ENCODE results near the gene CLBA1.
A peak's percentile ranks its signal among the peaks of the same experiment; 100 is the strongest.

The CLBA1 gene

GRCh38 chr14:104984056-104984894 is 1.3 kb upstream of the CLBA1 start:
- no peak overlapping the region for H2BK120ac ChIP-seq (ENCODE audit: low read depth, low read length)
- H3K4ac ChIP-seq (ENCODE audit: low read depth, low read length): no peak overlapping the region
- no peak overlapping the region for H3K9ac ChIP-seq (ENCODE audit: low read length)
- H3K18ac ChIP-seq (ENCODE audit: low read length): no peak overlapping the region
- no peaks in the 10 kb centered on the region for H3K27me3 ChIP-seq (ENCODE audit: insufficient read depth, low read length, poor library complexity)
- H3K36me3 ChIP-seq (ENCODE audit: control insufficient read depth, insufficient read depth, low read length): no peaks in the 10 kb centered on the region
- H3K27ac ChIP-seq (ENCODE audit: low read depth, low read length): no peak overlapping the region
- no peaks in the 10 kb centered on the region for H3K4me1 ChIP-seq (ENCODE audit: control insufficient read depth, low read depth, low read length)
- H2BK5ac ChIP-seq (ENCODE audit: low read length): no peak overlapping the region
- WGBS (ENCODE audit: extremely low coverage, insufficient coverage, low lambda C conversion rate): no CpG with 5 or more reads among the region's 15 CpGs
- no peak for DNase-seq
- no peak overlapping the region for H3K4me3 ChIP-seq (ENCODE audit: low read length)
- H2BK15ac ChIP-seq (replicated peaks; ENCODE audit: low read depth): no peak overlapping the region
- H3K23ac ChIP-seq (ENCODE audit: low read length): no peak overlapping the region
- peak overlapping the region; percentile 10 for H3K56ac ChIP-seq (ENCODE audit: low read length)
- H3K79me2 ChIP-seq (ENCODE audit: control insufficient read depth, insufficient read depth, low read length): no peaks in the 10 kb centered on the region
- H3K4me2 ChIP-seq (ENCODE audit: low read length): no peak overlapping the region
- H4K5ac ChIP-seq (ENCODE audit: low read length): no peak overlapping the region
- H3K79me1 ChIP-seq (ENCODE audit: low read length): no peaks in the 10 kb centered on the region
- no peak overlapping the region for H4K8ac ChIP-seq (ENCODE audit: low read depth, low read length)
- H2AK5ac ChIP-seq (ENCODE audit: low read length): no peak overlapping the region

- Histone ChIP-seq H4K8ac (ENCODE audit: low read depth, low read length) (no peak overlapping the region), H4K5ac (ENCODE audit: low read length) (no peak overlapping the region), H3K18ac (ENCODE audit: low read length) (no peak overlapping the region), H2AK5ac (ENCODE audit: low read length) (no peak overlapping the region), H3K4me2 (ENCODE audit: low read length) (no peak overlapping the region), H3K56ac (ENCODE audit: low read length) (no peak overlapping the region), H3K9ac (ENCODE audit: low read length) (no peak overlapping the region), H3K23ac (ENCODE audit: low read length) (peak overlapping the region; percentile 74), H2BK15ac (replicated peaks; ENCODE audit: low read depth) (no peak overlapping the region), H3K4me3 (ENCODE audit: low read length) (no peak overlapping the region), H3K27me3 (ENCODE audit: insufficient read depth, low read length, poor library complexity) (no peaks in the 10 kb centered on the region), H2BK120ac (ENCODE audit: low read depth, low read length) (no peak overlapping the region), H3K4me1 (ENCODE audit: control insufficient read depth, low read depth, low read length) (no peaks in the 10 kb centered on the region), H3K79me2 (ENCODE audit: control insufficient read depth, insufficient read depth, low read length) (no peaks in the 10 kb centered on the region), H3K79me1 (ENCODE audit: low read length) (no peaks in the 10 kb centered on the region), H2BK5ac (ENCODE audit: low read length) (no peak overlapping the region), H3K27ac (ENCODE audit: low read depth, low read length) (no peak overlapping the region), H3K36me3 (ENCODE audit: control insufficient read depth, insufficient read depth, low read length) (no peaks in the 10 kb centered on the region), H3K4ac (ENCODE audit: low read depth, low read length) (no peak overlapping the region)
- WGBS (ENCODE audit: extremely low coverage, insufficient coverage, low lambda C conversion rate): no CpG with 5 or more reads among the region's 19 CpGs
- DNase-seq: no peak
These were observed 1.0 kb downstream of the CLBA1 start for GRCh38 chr14:104986487-104987164.

GRCh38 chr14:104989236-104989950 is 3.8 kb downstream of the CLBA1 start:
- H2BK5ac ChIP-seq (ENCODE audit: low read length): no peak overlapping the region
- no peak overlapping the region for H4K5ac ChIP-seq (ENCODE audit: low read length)
- H4K8ac ChIP-seq (ENCODE audit: low read depth, low read length): no peak overlapping the region
- H3K4me3 ChIP-seq (ENCODE audit: low read length): no peak overlapping the region
- H3K79me2 ChIP-seq (ENCODE audit: control insufficient read depth, insufficient read depth, low read length): no peaks in the 10 kb centered on the region
- H3K56ac ChIP-seq (ENCODE audit: low read length): no peak overlapping the region
- H3K4me1 ChIP-seq (ENCODE audit: control insufficient read depth, low read depth, low read length): no peaks in the 10 kb centered on the region
- H3K18ac ChIP-seq (ENCODE audit: low read length): no peak overlapping the region
- no peak overlapping the region for H2BK15ac ChIP-seq (replicated peaks; ENCODE audit: low read depth)
- no peak overlapping the region for H3K4me2 ChIP-seq (ENCODE audit: low read length)
- H3K27ac ChIP-seq (ENCODE audit: low read depth, low read length): no peak overlapping the region
- H3K23ac ChIP-seq (ENCODE audit: low read length): no peak overlapping the region
- no peak overlapping the region for H2BK120ac ChIP-seq (ENCODE audit: low read depth, low read length)
- WGBS (ENCODE audit: extremely low coverage, insufficient coverage, low lambda C conversion rate): no CpG with 5 or more reads among the region's 16 CpGs
- DNase-seq: no peak
- no peaks in the 10 kb centered on the region for H3K27me3 ChIP-seq (ENCODE audit: insufficient read depth, low read length, poor library complexity)
- H3K79me1 ChIP-seq (ENCODE audit: low read length): no peaks in the 10 kb centered on the region
- H3K9ac ChIP-seq (ENCODE audit: low read length): no peak overlapping the region
- H2AK5ac ChIP-seq (ENCODE audit: low read length): no peak overlapping the region
- no peak overlapping the region for H3K4ac ChIP-seq (ENCODE audit: low read depth, low read length)
- no peaks in the 10 kb centered on the region for H3K36me3 ChIP-seq (ENCODE audit: control insufficient read depth, insufficient read depth, low read length)

- no peak for DNase-seq
- H3K18ac ChIP-seq (ENCODE audit: low read length): no peak overlapping the region
These were observed 4.3 kb downstream of the CLBA1 start for GRCh38 chr14:104989951-104990303.

GRCh38 chr14:104991896-104992230 is 6.3 kb downstream of the CLBA1 start:
- H3K4me1 ChIP-seq (ENCODE audit: control insufficient read depth, low read depth, low read length): no peaks in the 10 kb centered on the region
- no peak for DNase-seq
- H3K18ac ChIP-seq (ENCODE audit: low read length): no peak overlapping the region
- H3K4me3 ChIP-seq (ENCODE audit: low read length): no peak overlapping the region
- H3K9ac ChIP-seq (ENCODE audit: low read length): no peak overlapping the region
- no peaks in the 10 kb centered on the region for H3K79me1 ChIP-seq (ENCODE audit: low read length)
- no peak overlapping the region for H3K4ac ChIP-seq (ENCODE audit: low read depth, low read length)
- no peak overlapping the region for H2BK5ac ChIP-seq (ENCODE audit: low read length)
- H2BK120ac ChIP-seq (ENCODE audit: low read depth, low read length): no peak overlapping the region
- no peak overlapping the region for H2BK15ac ChIP-seq (replicated peaks; ENCODE audit: low read depth)
- no peak overlapping the region for H3K27ac ChIP-seq (ENCODE audit: low read depth, low read length)
- H3K36me3 ChIP-seq (ENCODE audit: control insufficient read depth, insufficient read depth, low read length): no peaks in the 10 kb centered on the region
- no peak overlapping the region for H3K23ac ChIP-seq (ENCODE audit: low read length)
- no peak overlapping the region for H4K8ac ChIP-seq (ENCODE audit: low read depth, low read length)
- H3K56ac ChIP-seq (ENCODE audit: low read length): no peak overlapping the region
- H2AK5ac ChIP-seq (ENCODE audit: low read length): no peak overlapping the region
- no peak overlapping the region for H3K4me2 ChIP-seq (ENCODE audit: low read length)
- no peaks in the 10 kb centered on the region for H3K27me3 ChIP-seq (ENCODE audit: insufficient read depth, low read length, poor library complexity)
- no peaks in the 10 kb centered on the region for H3K79me2 ChIP-seq (ENCODE audit: control insufficient read depth, insufficient read depth, low read length)
- no CpG with 5 or more reads among the region's 34 CpGs for WGBS (ENCODE audit: extremely low coverage, insufficient coverage, low lambda C conversion rate)
- no peak overlapping the region for H4K5ac ChIP-seq (ENCODE audit: low read length)

More at GRCh38 chr14:104989951-104990303, 4.3 kb downstream of the CLBA1 start:
- Histone ChIP-seq H3K27me3 (ENCODE audit: insufficient read depth, low read length, poor library complexity) (no peaks in the 10 kb centered on the region), H4K5ac (ENCODE audit: low read length) (no peak overlapping the region), H2BK5ac (ENCODE audit: low read length) (no peak overlapping the region), H3K36me3 (ENCODE audit: control insufficient read depth, insufficient read depth, low read length) (no peaks in the 10 kb centered on the region), H4K8ac (ENCODE audit: low read depth, low read length) (no peak overlapping the region), H3K23ac (ENCODE audit: low read length) (no peak overlapping the region), H3K27ac (ENCODE audit: low read depth, low read length) (no peak overlapping the region), H3K4me2 (ENCODE audit: low read length) (no peak overlapping the region), H3K79me1 (ENCODE audit: low read length) (no peaks in the 10 kb centered on the region), H3K4me1 (ENCODE audit: control insufficient read depth, low read depth, low read length) (no peaks in the 10 kb centered on the region), H3K79me2 (ENCODE audit: control insufficient read depth, insufficient read depth, low read length) (no peaks in the 10 kb centered on the region), H3K4ac (ENCODE audit: low read depth, low read length) (no peak overlapping the region), H2BK120ac (ENCODE audit: low read depth, low read length) (no peak overlapping the region), H2BK15ac (replicated peaks; ENCODE audit: low read depth) (no peak overlapping the region), H3K56ac (ENCODE audit: low read length) (no peak overlapping the region), H3K9ac (ENCODE audit: low read length) (no peak overlapping the region), H2AK5ac (ENCODE audit: low read length) (no peak overlapping the region), H3K4me3 (ENCODE audit: low read length) (no peak overlapping the region)
- WGBS (ENCODE audit: extremely low coverage, insufficient coverage, low lambda C conversion rate): no CpG with 5 or more reads among the region's 7 CpGs
